Loucy (cell line): Measurements from ENCODE around the gene PTGS2.

Source experiments
- H2AFZ ChIP-seq: fragments of 200-600 bp; sonication (generic); 2 replicates; pipeline ENCODE4 v1.6.0; 2016; ENCODE audit warnings: antibody characterized with exemption, mild to moderate bottlenecking, low read length, moderate library complexity
- H3F3A ChIP-seq: fragments of 200-600 bp; 2 replicates; pipeline ENCODE4 v1.6.0; 2016; ENCODE audit warnings: antibody characterized with exemption, low read depth, mild to moderate bottlenecking
- H3K27me3 ChIP-seq: fragments of 200-600 bp; sonication (generic); 2 replicates; pipeline ENCODE4 v1.6.1; 2014; ENCODE audit warnings: low read length, mild to moderate bottlenecking; ENCODE audit not compliant: insufficient read depth, poor library complexity, severe bottlenecking
- H3K36me3 ChIP-seq: fragments of 200-600 bp; sonication (generic); 2 replicates; pipeline ENCODE4 v1.6.1; 2016; ENCODE audit warnings: low read length; ENCODE audit not compliant: insufficient read depth
- H3K4me1 ChIP-seq: fragments of 200-600 bp; sonication (generic); 2 replicates; pipeline ENCODE4 v1.5.1; 2014; ENCODE audit warnings: low read length, mild to moderate bottlenecking; ENCODE audit not compliant: insufficient read depth, poor library complexity, severe bottlenecking
- H3K4me2 ChIP-seq: fragments of 200-600 bp; sonication (generic); 2 replicates; pipeline ENCODE4 v1.6.0; 2014; ENCODE audit warnings: antibody characterized with exemption, low read length, low read depth, mild to moderate bottlenecking; ENCODE audit not compliant: poor library complexity, severe bottlenecking
- H3K4me3 ChIP-seq: fragments of 200-600 bp; sonication (generic); 2 replicates; pipeline ENCODE4 v1.5.1; 2014; ENCODE audit warnings: low read length, mild to moderate bottlenecking, mixed read lengths; ENCODE audit not compliant: poor library complexity, severe bottlenecking
- H3K79me2 ChIP-seq: fragments of 200-600 bp; sonication (generic); 2 replicates; pipeline ENCODE4 v1.6.1; 2014; ENCODE audit warnings: low read length; ENCODE audit not compliant: insufficient read depth
- H3K9ac ChIP-seq: fragments of 200-600 bp; sonication (generic); 2 replicates; pipeline ENCODE4 v1.6.0; 2014; ENCODE audit warnings: mild to moderate bottlenecking, low read depth, low read length, moderate library complexity; ENCODE audit not compliant: poor library complexity, severe bottlenecking
- H3K9me2 ChIP-seq: fragments of 200-600 bp; sonication (generic); replicated peaks from 2 replicates; pipeline ENCODE4 v1.6.1; 2016; ENCODE audit warnings: low read depth, low read length, mixed read lengths
- H3K9me3 ChIP-seq: fragments of 200-600 bp; sonication (generic); 2 replicates; pipeline ENCODE4 v1.6.1; 2014; ENCODE audit warnings: mild to moderate bottlenecking, antibody characterized with exemption, low read length, low read depth; ENCODE audit not compliant: insufficient read depth
- H4K20me1 ChIP-seq: fragments of 200-600 bp; sonication (generic); 2 replicates; pipeline ENCODE4 v1.6.0; 2014; ENCODE audit warnings: antibody characterized with exemption, low read length, mild to moderate bottlenecking; ENCODE audit not compliant: insufficient read depth, poor library complexity, severe bottlenecking
- CTCF ChIP-seq: fragments of 200-600 bp; sonication (generic); conservative IDR thresholded peaks from 2 replicates; pipeline ENCODE4 v1.5.1; 2014; ENCODE audit warnings: mild to moderate bottlenecking, antibody characterized with exemption, low read length
- EZH2phosphoT487 ChIP-seq: fragments of 200-600 bp; IDR thresholded peaks from 2 replicates; pipeline ENCODE4 v1.6.1; 2018; ENCODE audit warnings: antibody characterized with exemption, mild to moderate bottlenecking, moderate library complexity, borderline replicate concordance

Gene PTGS2

DNA sequence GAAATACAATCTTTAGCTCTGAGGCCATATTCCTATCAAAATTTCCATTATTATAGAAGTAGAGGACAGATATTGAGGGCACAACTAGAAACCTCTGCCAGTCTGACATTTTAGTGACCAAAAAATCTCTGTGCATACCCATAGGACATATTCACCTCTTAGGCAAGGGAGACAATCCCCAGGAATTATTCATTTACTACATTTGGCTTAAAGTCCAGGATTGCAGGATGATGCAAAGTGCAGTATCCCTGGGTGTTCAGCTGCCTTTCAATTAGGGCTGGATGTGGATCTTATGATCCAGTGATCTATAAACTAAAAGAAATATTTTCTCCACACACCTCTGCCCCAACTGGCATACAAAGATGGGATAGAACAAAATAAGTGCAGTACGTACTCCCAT, 50.9 kb downstream of the PTGS2 start:
- Histone ChIP-seq H3F3A (no peaks in the 10 kb centered on the region), H2AFZ (no peak overlapping the region), H3K4me2 (no peak overlapping the region), H3K4me3 (no peak overlapping the region), H3K9ac (no peak overlapping the region), H4K20me1 (no peaks in the 10 kb centered on the region), H3K79me2 (no peaks in the 10 kb centered on the region), H3K4me1 (peaks cover 7% of the 10 kb centered on the region), H3K36me3 (no peaks in the 10 kb centered on the region), H3K9me3 (no peaks in the 10 kb centered on the region), H3K27me3 (no peaks in the 10 kb centered on the region), H3K9me2 (no peaks in the 10 kb centered on the region)
- TF ChIP-seq EZH2phosphoT487 = no peak
- no peak for TF ChIP-seq CTCF

GRCh38 chr1:186628910-186629309, 51.3 kb downstream of the PTGS2 start:
- no peak overlapping the region for H3K9ac ChIP-seq
- no peaks in the 10 kb centered on the region for H3K9me2 ChIP-seq
- peaks cover 7% of the 10 kb centered on the region for H3K4me1 ChIP-seq
- no peaks in the 10 kb centered on the region for H3K79me2 ChIP-seq
- no peaks in the 10 kb centered on the region for H3K36me3 ChIP-seq
- H3K9me3 ChIP-seq = no peaks in the 10 kb centered on the region
- no peak overlapping the region for H2AFZ ChIP-seq
- no peak for TF ChIP-seq EZH2phosphoT487
- no peak overlapping the region for H3K4me3 ChIP-seq
- no peaks in the 10 kb centered on the region for H4K20me1 ChIP-seq
- no peaks in the 10 kb centered on the region for H3F3A ChIP-seq
- no peak overlapping the region for H3K4me2 ChIP-seq
- H3K27me3 ChIP-seq = no peaks in the 10 kb centered on the region

DNA sequence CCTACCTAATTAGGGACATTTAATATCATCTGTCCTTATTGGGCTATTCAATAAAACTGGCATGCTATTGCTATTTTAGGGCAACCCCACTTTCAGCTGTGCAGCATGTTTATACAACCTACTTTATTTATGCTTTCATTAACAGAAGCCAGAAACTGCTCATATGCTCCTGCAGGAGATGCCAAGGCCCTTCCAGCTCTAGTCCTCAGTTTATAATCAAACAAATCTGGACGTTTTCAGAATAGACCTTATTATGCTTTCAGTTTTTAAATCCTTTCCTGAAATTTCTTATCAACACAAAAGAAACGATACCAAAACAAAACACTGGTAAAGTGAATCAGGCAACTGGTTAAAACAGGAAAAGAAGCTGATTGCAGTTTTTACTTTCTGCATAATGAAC, 53.2 kb downstream of the PTGS2 start:
- H3K27me3 ChIP-seq = no peaks in the 10 kb centered on the region
- peaks cover 7% of the 10 kb centered on the region for H3K4me1 ChIP-seq
- H3F3A ChIP-seq = no peaks in the 10 kb centered on the region
- H3K36me3 ChIP-seq = no peaks in the 10 kb centered on the region
- no peak overlapping the region for H3K4me2 ChIP-seq
- H3K79me2 ChIP-seq = no peaks in the 10 kb centered on the region
- TF ChIP-seq EZH2phosphoT487 (no peak), CTCF (no peak)
- no peaks in the 10 kb centered on the region for H3K9me3 ChIP-seq
- no peaks in the 10 kb centered on the region for H3K9me2 ChIP-seq
- no peaks in the 10 kb centered on the region for H4K20me1 ChIP-seq
- 0 out of 2 replicates have a peak overlapping the region, but pooled peaks have one; percentile 19 for H2AFZ ChIP-seq
- H3K4me3 ChIP-seq = no peak overlapping the region
- H3K9ac ChIP-seq = no peak overlapping the region

GRCh38 chr1:186626356-186626932, 53.8 kb downstream of the PTGS2 start:
- Histone ChIP-seq H3K9me3 (no peaks in the 10 kb centered on the region), H3K9ac (no peak overlapping the region), H3K4me2 (no peak overlapping the region), H3K4me1 (peaks cover 7% of the 10 kb centered on the region), H3K27me3 (no peaks in the 10 kb centered on the region), H3K4me3 (no peak overlapping the region), H3K79me2 (no peaks in the 10 kb centered on the region), H2AFZ (no peak overlapping the region), H3K36me3 (no peaks in the 10 kb centered on the region), H4K20me1 (no peaks in the 10 kb centered on the region), H3F3A (no peaks in the 10 kb centered on the region), H3K9me2 (no peaks in the 10 kb centered on the region)
- TF ChIP-seq CTCF (no peak), EZH2phosphoT487 (no peak)
